GM23338 (cell line): ENCODE measurements around the gene GTF2H1. TPM values are rescaled to one million over a fixed set of nuclear protein-coding genes. Genes with fewer than 3 reads are reported as not detected.
A peak's percentile ranks its signal among the peaks of the same experiment; 100 is the strongest.
"Not testable (repeated sequence)": the region's sequence is repeated elsewhere in the genome, so short reads cannot be mapped to it uniquely, and the experiment has no call there.

Source experiments
- ATAC-seq: fragments of 200-7000 bp; cut with Tn5 transposase; 3 replicates; pipeline ENCODE4 v1.9.1; 2020
- DNase-seq: peaks from one replicate; pipeline ENCODE4 v3.0.0-alpha.2; 2015; ENCODE audit warnings: low spot score
- H2AFZ ChIP-seq: fragments of 200-600 bp; sonication (generic); 2 replicates; pipeline ENCODE4 v1.8.0; 2016; ENCODE audit warnings: antibody characterized with exemption, mild to moderate bottlenecking, moderate library complexity
- H3F3A ChIP-seq: fragments of 200-600 bp; sonication (generic); replicated peaks from 2 replicates; pipeline ENCODE4 v1.8.0; 2017; ENCODE audit warnings: antibody characterized with exemption, mixed run types, low read depth
- H3K27ac ChIP-seq: fragments of 200-600 bp; sonication (generic); 2 replicates; pipeline ENCODE4 v1.6.1; 2016; ENCODE audit warnings: low read depth
- H3K27me3 ChIP-seq: fragments of 200-600 bp; sonication (generic); 2 replicates; pipeline ENCODE4 v1.8.0; 2016; ENCODE audit warnings: mild to moderate bottlenecking, mixed run types, moderate library complexity; ENCODE audit not compliant: insufficient read depth
- H3K36me3 ChIP-seq: fragments of 200-600 bp; sonication (generic); 2 replicates; pipeline ENCODE4 v1.8.0; 2016; ENCODE audit warnings: mild to moderate bottlenecking; ENCODE audit not compliant: insufficient read depth
- H3K4me1 ChIP-seq: fragments of 200-600 bp; sonication (generic); 2 replicates; pipeline ENCODE4 v1.8.0; 2016; ENCODE audit warnings: mild to moderate bottlenecking, moderate library complexity; ENCODE audit not compliant: insufficient read depth
- H3K4me2 ChIP-seq: fragments of 200-600 bp; sonication (generic); 2 replicates; pipeline ENCODE4 v1.7.1; 2017; ENCODE audit warnings: mixed run types
- H3K4me3 ChIP-seq: fragments of 200-600 bp; sonication (generic); 2 replicates; pipeline ENCODE4 v1.6.1; 2016; ENCODE audit warnings: mixed run types
- H3K79me2 ChIP-seq: fragments of 200-600 bp; sonication (generic); replicated peaks from 2 replicates; pipeline ENCODE4 v1.8.0; 2017; ENCODE audit warnings: mild to moderate bottlenecking; ENCODE audit not compliant: insufficient read depth
- H3K9me2 ChIP-seq: fragments of 200-600 bp; sonication (generic); 2 replicates; pipeline ENCODE4 v1.8.0; 2017; ENCODE audit not compliant: insufficient read depth
- H4K20me1 ChIP-seq: fragments of 200-600 bp; sonication (generic); replicated peaks from 2 replicates; pipeline ENCODE4 v1.8.0; 2017; ENCODE audit warnings: mild to moderate bottlenecking; ENCODE audit not compliant: insufficient read depth
- H3K27ac Mint-ChIP-seq: 2 replicates; pipeline ENCODE4 v1.8.0; 2020; ENCODE audit warnings: inconsistent platforms, mild to moderate bottlenecking, moderate library complexity, mixed read lengths
- H3K27me3 Mint-ChIP-seq: 3 replicates; pipeline ENCODE4 v1.8.0; 2022; ENCODE audit warnings: low read depth, mild to moderate bottlenecking, moderate library complexity, mixed read lengths, inconsistent platforms; ENCODE audit not compliant: insufficient read depth, poor library complexity
- H3K36me3 Mint-ChIP-seq: 3 replicates; pipeline ENCODE4 v1.8.0; 2021; ENCODE audit warnings: low read depth, mild to moderate bottlenecking, inconsistent platforms, moderate library complexity, mixed read lengths
- H3K4me1 Mint-ChIP-seq: 3 replicates; pipeline ENCODE4 v1.8.0; 2020; ENCODE audit warnings: mild to moderate bottlenecking, inconsistent platforms, mixed read lengths
- H3K4me3 Mint-ChIP-seq: 3 replicates; pipeline ENCODE4 v1.8.0; 2021; ENCODE audit warnings: moderate library complexity, mild to moderate bottlenecking, inconsistent platforms, mixed read lengths
- H3K9me3 Mint-ChIP-seq: 3 replicates; pipeline ENCODE4 v1.8.0; 2020; ENCODE audit warnings: moderate library complexity, mild to moderate bottlenecking, inconsistent platforms, mixed read lengths
- CREB1 ChIP-seq: fragments of 250-450 bp; sonication (Bioruptor Pico); IDR thresholded peaks from 2 replicates; pipeline ENCODE4 v1.5.0; 2020; ENCODE audit warnings: low read depth, mild to moderate bottlenecking, moderate library complexity
- EZH2 ChIP-seq: fragments of 200-600 bp; sonication (generic); IDR thresholded peaks from one replicate; pipeline ENCODE4 v1.8.0; 2017; ENCODE audit warnings: antibody characterized with exemption, mild to moderate bottlenecking, low read depth; ENCODE audit not compliant: unreplicated experiment
- POLR2AphosphoS5 ChIP-seq: IDR thresholded peaks from 2 replicates; pipeline ENCODE4 v1.6.1; 2016; ENCODE audit warnings: antibody characterized with exemption, low read depth
- ZNF114 ChIP-seq: fragments of 250-450 bp; sonication (Bioruptor Pico); IDR thresholded peaks from 2 replicates; pipeline ENCODE4 v1.5.0; 2020; ENCODE audit warnings: mild to moderate bottlenecking, moderate library complexity
- ZNF331 ChIP-seq: fragments of 250-450 bp; sonication (Bioruptor Pico); IDR thresholded peaks from 2 replicates; pipeline ENCODE4 v1.5.0; 2020; ENCODE audit warnings: low read depth, mild to moderate bottlenecking, moderate library complexity
- polyA plus RNA-seq: library from polyadenylated mRNA; unstranded; fragments of >200 nt; fragmentation: Nextera tagmentation; extraction: Ambion mirVana; gene quantifications from 2 replicates; pipeline ENCODE4 v1.2.1, GENCODE V29; 2016
- total RNA-seq: library from RNA; depleted of rRNA; stranded (reverse); fragments of >200 nt; shearing (Covaris generic); gene quantifications from 2 replicates; pipeline ENCODE4 v1.2.3, GENCODE V29; 2014
- TF ChIP-seq, protein P1 (sequence below): fragments of 250-450 bp; sonication (Bioruptor Pico); IDR thresholded peaks from 2 replicates; pipeline ENCODE4 v1.5.0; 2020; ENCODE audit warnings: mild to moderate bottlenecking, moderate library complexity
- TF ChIP-seq, protein P2 (sequence below): IDR thresholded peaks from 2 replicates; pipeline ENCODE4 v1.6.1; 2016; ENCODE audit warnings: antibody characterized with exemption

GTF2H1 gene
- total and polyA plus RNA-seq, 2 experiments from 2014 or later, result 16.5 to 43.6 TPM

DNA sequence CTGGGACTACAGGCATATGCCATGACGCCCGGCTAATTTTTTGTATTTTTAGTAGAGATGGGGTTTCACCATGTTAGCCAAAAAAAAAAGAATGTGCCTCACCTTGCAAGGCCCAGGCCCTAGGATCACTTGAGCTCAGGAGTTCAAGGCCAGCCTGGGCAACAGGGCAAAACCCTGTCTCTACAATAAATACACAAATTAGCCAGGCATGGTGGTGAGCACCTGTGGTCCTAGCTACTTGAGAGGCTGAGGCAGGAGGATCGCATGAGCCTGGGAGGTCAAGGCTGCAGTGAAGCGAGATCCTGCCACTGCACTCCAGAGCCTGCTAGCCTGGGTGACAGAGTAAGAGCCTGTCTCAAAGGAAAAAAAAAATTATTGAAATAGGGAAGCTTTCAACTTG is 81.7 kb downstream of the GTF2H1 start (continued):
- no peak for TF ChIP-seq POLR2AphosphoS5
- TF ChIP-seq ZNF114, result no peak
- no peak for TF ChIP-seq ZNF331 (CRISPR knock-in tag)

DNA sequence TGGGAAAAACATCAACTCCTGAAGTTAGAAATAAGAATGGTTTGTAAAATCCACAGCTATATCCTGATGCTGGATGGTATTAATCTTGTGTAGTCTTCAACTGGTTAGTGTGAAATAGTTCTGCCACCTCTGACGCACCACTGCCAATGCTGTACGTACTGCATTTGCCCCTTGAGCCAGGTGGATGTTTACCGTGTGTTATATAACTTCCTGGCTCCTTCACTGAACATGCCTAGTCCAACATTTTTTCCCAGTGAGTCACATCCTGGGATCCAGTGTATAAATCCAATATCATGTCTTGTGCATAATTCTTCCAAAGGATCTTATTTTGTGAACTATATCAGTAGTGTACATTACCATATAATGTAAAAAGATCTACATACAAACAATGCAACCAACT is 85.0 kb downstream of the GTF2H1 start:
- Histone ChIP-seq H3K36me3 (peaks cover 54% of the 10 kb centered on the region), H4K20me1 (peaks cover 12% of the 10 kb centered on the region; the same call in 1 of the 2 replicates), H3K27me3 (peaks cover 11% of the 10 kb centered on the region)
- not testable (repeated sequence) for H3F3A ChIP-seq, H3K4me2 ChIP-seq, H3K27ac Mint-ChIP-seq, H3K79me2 ChIP-seq, H3K4me3 Mint-ChIP-seq, DNase-seq, H3K27me3 Mint-ChIP-seq, H3K27ac ChIP-seq, H3K9me3 Mint-ChIP-seq, H3K4me1 ChIP-seq, H3K4me1 Mint-ChIP-seq, ATAC-seq, H2AFZ ChIP-seq, H3K9me2 ChIP-seq, H3K4me3 ChIP-seq
- peaks cover 50% of the 10 kb centered on the region for H3K36me3 Mint-ChIP-seq

DNA sequence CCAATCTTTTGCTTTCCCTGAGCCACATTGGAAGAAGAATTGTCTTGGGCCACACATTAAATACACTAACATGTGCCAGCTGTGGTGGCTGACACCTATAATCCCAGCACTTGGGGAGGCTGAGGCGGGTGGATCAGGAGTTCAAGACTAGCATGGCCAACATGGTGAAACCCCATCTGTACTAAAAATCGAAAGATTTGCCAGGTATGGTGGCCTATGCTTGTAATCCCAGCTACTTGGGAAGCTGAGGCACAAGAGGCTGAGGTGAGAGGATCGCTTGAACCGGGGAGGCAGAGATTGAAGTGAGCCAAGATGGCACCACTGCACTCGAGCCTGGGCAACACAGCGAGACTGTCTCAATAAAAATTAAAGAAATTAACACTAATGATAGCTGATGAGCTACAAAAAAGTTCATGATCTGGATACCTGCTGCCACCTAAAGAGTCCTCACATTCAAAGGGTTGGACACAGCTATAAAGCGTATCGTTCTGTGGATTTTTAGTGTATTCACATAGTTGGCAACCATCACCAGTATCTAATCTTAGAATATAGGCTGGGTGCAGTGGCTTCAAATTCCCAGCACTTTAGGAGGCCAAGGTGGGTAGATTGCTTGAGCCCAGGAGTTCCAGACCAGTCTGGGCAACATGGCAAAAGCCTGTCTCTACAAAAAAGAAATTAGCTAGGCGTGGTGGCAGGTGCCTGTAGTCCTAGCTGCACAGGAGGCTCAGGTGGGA is 86.4 kb downstream of the GTF2H1 start:
- H3K27ac Mint-ChIP-seq, result no peak overlapping the region
- peaks cover 21% of the 10 kb centered on the region for H3K27me3 ChIP-seq

More for the DNA sequence above, 86.4 kb downstream of the GTF2H1 start:
- Mint-ChIP-seq H3K36me3 (peaks cover 37% of the 10 kb centered on the region), H3K4me3 (no peak overlapping the region), H3K9me3 (no peaks in the 10 kb centered on the region; the same call in 2 of the 3 replicates), H3K27me3 (peaks cover 11% of the 10 kb centered on the region), H3K4me1 (peaks cover 7% of the 10 kb centered on the region; the same call in 2 of the 3 replicates)
- Histone ChIP-seq H4K20me1 (peaks cover 9% of the 10 kb centered on the region; the same call in 1 of the 2 replicates), H2AFZ (no peak overlapping the region), H3K4me2 (no peak overlapping the region), H3K9me2 (no peaks in the 10 kb centered on the region), H3K36me3 (peaks cover 40% of the 10 kb centered on the region), H3F3A (0 out of 2 replicates have a peak, but pooled peaks cover 3% of the 10 kb centered on the region), H3K4me3 (no peak overlapping the region), H3K27ac (0 out of 2 replicates have a peak overlapping the region, but pooled peaks have one; percentile 59), H3K79me2 (no peaks in the 10 kb centered on the region), H3K4me1 (no peaks in the 10 kb centered on the region)
- ATAC-seq (no peak), DNase-seq (no peak)
- TF ChIP-seq ZNF331 (CRISPR knock-in tag) (no peak), CREB1 (CRISPR knock-in tag) (no peak), EZH2 (no peak)
- TF ChIP-seq, protein P1, sequence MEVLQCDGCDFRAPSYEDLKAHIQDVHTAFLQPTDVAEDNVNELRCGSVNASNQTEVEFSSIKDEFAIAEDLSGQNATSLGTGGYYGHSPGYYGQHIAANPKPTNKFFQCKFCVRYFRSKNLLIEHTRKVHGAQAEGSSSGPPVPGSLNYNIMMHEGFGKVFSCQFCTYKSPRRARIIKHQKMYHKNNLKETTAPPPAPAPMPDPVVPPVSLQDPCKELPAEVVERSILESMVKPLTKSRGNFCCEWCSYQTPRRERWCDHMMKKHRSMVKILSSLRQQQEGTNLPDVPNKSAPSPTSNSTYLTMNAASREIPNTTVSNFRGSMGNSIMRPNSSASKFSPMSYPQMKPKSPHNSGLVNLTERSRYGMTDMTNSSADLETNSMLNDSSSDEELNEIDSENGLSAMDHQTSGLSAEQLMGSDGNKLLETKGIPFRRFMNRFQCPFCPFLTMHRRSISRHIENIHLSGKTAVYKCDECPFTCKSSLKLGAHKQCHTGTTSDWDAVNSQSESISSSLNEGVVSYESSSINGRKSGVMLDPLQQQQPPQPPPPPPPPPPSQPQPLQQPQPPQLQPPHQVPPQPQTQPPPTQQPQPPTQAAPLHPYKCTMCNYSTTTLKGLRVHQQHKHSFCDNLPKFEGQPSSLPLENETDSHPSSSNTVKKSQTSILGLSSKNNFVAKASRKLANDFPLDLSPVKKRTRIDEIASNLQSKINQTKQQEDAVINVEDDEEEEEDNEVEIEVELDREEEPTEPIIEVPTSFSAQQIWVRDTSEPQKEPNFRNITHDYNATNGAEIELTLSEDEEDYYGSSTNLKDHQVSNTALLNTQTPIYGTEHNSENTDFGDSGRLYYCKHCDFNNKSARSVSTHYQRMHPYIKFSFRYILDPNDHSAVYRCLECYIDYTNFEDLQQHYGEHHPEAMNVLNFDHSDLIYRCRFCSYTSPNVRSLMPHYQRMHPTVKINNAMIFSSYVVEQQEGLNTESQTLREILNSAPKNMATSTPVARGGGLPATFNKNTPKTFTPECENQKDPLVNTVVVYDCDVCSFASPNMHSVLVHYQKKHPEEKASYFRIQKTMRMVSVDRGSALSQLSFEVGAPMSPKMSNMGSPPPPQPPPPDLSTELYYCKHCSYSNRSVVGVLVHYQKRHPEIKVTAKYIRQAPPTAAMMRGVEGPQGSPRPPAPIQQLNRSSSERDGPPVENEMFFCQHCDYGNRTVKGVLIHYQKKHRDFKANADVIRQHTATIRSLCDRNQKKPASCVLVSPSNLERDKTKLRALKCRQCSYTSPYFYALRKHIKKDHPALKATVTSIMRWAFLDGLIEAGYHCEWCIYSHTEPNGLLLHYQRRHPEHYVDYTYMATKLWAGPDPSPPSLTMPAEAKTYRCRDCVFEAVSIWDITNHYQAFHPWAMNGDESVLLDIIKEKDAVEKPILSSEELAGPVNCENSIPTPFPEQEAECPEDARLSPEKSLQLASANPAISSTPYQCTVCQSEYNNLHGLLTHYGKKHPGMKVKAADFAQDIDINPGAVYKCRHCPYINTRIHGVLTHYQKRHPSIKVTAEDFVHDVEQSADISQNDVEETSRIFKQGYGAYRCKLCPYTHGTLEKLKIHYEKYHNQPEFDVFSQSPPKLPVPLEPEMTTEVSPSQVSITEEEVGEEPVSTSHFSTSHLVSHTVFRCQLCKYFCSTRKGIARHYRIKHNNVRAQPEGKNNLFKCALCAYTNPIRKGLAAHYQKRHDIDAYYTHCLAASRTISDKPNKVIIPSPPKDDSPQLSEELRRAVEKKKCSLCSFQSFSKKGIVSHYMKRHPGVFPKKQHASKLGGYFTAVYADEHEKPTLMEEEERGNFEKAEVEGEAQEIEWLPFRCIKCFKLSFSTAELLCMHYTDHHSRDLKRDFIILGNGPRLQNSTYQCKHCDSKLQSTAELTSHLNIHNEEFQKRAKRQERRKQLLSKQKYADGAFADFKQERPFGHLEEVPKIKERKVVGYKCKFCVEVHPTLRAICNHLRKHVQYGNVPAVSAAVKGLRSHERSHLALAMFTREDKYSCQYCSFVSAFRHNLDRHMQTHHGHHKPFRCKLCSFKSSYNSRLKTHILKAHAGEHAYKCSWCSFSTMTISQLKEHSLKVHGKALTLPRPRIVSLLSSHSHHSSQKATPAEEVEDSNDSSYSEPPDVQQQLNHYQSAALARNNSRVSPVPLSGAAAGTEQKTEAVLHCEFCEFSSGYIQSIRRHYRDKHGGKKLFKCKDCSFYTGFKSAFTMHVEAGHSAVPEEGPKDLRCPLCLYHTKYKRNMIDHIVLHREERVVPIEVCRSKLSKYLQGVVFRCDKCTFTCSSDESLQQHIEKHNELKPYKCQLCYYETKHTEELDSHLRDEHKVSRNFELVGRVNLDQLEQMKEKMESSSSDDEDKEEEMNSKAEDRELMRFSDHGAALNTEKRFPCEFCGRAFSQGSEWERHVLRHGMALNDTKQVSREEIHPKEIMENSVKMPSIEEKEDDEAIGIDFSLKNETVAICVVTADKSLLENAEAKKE (CRISPR knock-in tag), result no peak
- TF ChIP-seq, protein P2, sequence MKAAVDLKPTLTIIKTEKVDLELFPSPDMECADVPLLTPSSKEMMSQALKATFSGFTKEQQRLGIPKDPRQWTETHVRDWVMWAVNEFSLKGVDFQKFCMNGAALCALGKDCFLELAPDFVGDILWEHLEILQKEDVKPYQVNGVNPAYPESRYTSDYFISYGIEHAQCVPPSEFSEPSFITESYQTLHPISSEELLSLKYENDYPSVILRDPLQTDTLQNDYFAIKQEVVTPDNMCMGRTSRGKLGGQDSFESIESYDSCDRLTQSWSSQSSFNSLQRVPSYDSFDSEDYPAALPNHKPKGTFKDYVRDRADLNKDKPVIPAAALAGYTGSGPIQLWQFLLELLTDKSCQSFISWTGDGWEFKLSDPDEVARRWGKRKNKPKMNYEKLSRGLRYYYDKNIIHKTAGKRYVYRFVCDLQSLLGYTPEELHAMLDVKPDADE, result no peak
